Ovary (tissue), 9 donors: Measurements from ENCODE around the gene JADE2. TPM values are rescaled to one million over a fixed set of nuclear protein-coding genes. Genes with fewer than 3 reads are reported as not detected.

ENCODE experiments used
- DNase-seq, 5 donors: peaks; one replicate each; pipeline ENCODE4 v3.0.0-alpha.2; 2019 to 2020
- H3K27ac ChIP-seq, 2 donors: fragments of 200-600 bp; one replicate each; pipeline versions ENCODE4 v1.5.1 to v1.8.0; 2019 to 2022
- H3K27me3 ChIP-seq: fragments of 200-600 bp; one replicate; pipeline ENCODE4 v1.8.0; 2022
- H3K36me3 ChIP-seq: fragments of 200-600 bp; sonication (generic); one replicate; pipeline ENCODE4 v1.5.1; 2019
- H3K4me1 ChIP-seq: one replicate; pipeline ENCODE4 v1.8.1; 2013; ENCODE audit warnings: mild to moderate bottlenecking, moderate library complexity; ENCODE audit not compliant: insufficient read depth
- H3K4me3 ChIP-seq: fragments of 200-600 bp; sonication (generic); one replicate; pipeline ENCODE4 v1.5.1; 2017
- H3K9me3 ChIP-seq, 2 donors: fragments of 200-600 bp in 1 of 2; sonication (generic) in 1 of 2; one replicate each; pipeline versions ENCODE4 v1.5.1 to v1.8.1; 2013 to 2019; ENCODE audit warnings: mild to moderate bottlenecking in 1 of 2, moderate library complexity in 1 of 2
- EP300 ChIP-seq: sonication (generic); formaldehyde crosslinking; IDR thresholded peaks from one replicate; pipeline ENCODE4 v1.6.1; 2017; ENCODE audit warnings: antibody characterized with exemption
- POLR2A ChIP-seq: fragments of 450-650 bp; IDR thresholded peaks from one replicate; pipeline ENCODE4 v1.6.1; 2017; ENCODE audit warnings: antibody characterized with exemption, mild to moderate bottlenecking, moderate library complexity
- WGBS, 3 donors: extraction: QIAGEN DNeasy Blood & Tissue Kit in 1 of 3; methylation state at CpG; one replicate each; pipeline versions ENCODE4 v1.1.5 to v1.1.7; 2013 to 2017; 5-methylcytosine and 5-hydroxymethylcytosine counted together
- intact Hi-C, 4 donors: fragments of 100-400 bp; cut with DNase I; formaldehyde crosslinking; loops; one replicate each; pipeline versions ENCODE4 v1.11.0 to v1.15.1; 2022 to 2023
- polyA plus RNA-seq, 2 donors: library from polyadenylated mRNA; stranded (reverse); fragments of 200-250 nt in 1 of 2; fragments of 350-450 nt in 1 of 2; fragmentation: Illumina TruSeq in 1 of 2; extraction: RNeasy Lipid Tissue Mini Kit (QIAGEN cat#74804) in 1 of 2; gene quantifications; one replicate each; pipeline ENCODE4 v1.2.3, GENCODE V29; 2013 to 2014
- total RNA-seq, 7 donors: library from RNA; depleted of rRNA in 2 of 7; stranded (reverse); fragments of >200 nt in 2 of 7; fragmentation: NEBNext Ultra II Directional in 3 of 7; extraction: Animal tissue kit (Norgen Biotek cat#: 25700) in 3 of 7; gene quantifications; one replicate each; pipeline versions ENCODE4 v1.1.0 to v1.2.4, GENCODE V29; 2016 to 2023
- TF ChIP-seq, protein P1 (sequence below), 3 donors: fragments of 450-650 bp in 2 of 3; fragments of 200-600 bp in 1 of 3; IDR thresholded peaks; one replicate each; pipeline versions ENCODE4 v1.5.1 to v1.8.0; 2016 to 2022; ENCODE audit warnings: antibody characterized with exemption in 3 of 3, mild to moderate bottlenecking in 1 of 3
- donor health status: DM: no; HTN: no; CAD: no; lungs with moderate emphysema.
- donor health status: DM: no; HTN: no; CAD: no.
- donor health status: Bipolar disorder and iron deficiency.
- donor health status: DM: yes; HTN: yes; CAD: no.
- donor health status: DM: no; HTN: no; CAD: no.
- donor health status: DM: yes; HTN: yes; CAD: no.

Gene JADE2
- total and polyA plus RNA-seq, 9 donors: 23.2 to 82.9 (median 66.0) TPM

DNA sequence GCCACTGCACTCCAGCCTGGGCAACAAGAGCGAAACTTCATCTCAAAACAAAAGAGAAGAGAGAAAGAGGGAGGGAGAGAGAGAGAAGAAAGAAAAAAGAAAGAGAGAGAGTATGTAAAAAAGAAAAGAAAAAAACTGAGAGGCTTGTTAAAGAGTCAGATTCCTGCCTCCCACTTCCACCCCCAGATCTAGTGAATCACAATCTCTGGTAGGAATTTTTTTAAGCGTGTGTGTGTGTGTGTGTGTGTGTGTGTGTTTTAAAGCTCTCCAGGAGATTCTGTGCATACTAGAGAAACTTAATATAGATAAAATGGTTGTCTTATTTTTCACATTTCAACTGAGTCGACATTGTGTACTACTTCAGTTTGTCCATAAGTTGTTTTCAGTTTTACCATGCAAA lies 75.1 kb downstream of the JADE2 start:
- no peaks in the 10 kb centered on the region for H3K36me3 ChIP-seq
- TF ChIP-seq POLR2A (no peak), EP300 (no peak)
- TF ChIP-seq, protein P1, sequence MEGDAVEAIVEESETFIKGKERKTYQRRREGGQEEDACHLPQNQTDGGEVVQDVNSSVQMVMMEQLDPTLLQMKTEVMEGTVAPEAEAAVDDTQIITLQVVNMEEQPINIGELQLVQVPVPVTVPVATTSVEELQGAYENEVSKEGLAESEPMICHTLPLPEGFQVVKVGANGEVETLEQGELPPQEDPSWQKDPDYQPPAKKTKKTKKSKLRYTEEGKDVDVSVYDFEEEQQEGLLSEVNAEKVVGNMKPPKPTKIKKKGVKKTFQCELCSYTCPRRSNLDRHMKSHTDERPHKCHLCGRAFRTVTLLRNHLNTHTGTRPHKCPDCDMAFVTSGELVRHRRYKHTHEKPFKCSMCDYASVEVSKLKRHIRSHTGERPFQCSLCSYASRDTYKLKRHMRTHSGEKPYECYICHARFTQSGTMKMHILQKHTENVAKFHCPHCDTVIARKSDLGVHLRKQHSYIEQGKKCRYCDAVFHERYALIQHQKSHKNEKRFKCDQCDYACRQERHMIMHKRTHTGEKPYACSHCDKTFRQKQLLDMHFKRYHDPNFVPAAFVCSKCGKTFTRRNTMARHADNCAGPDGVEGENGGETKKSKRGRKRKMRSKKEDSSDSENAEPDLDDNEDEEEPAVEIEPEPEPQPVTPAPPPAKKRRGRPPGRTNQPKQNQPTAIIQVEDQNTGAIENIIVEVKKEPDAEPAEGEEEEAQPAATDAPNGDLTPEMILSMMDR (IDR thresholded peaks at IDR 0.05): no peak
- 48 to 71% (median 59%) methylated on average over 3 of the region's 3 CpGs for WGBS, 3 donors
- intact Hi-C loops: no loop called here
- no peak for DNase-seq
- H3K9me3 ChIP-seq: no peaks in the 10 kb centered on the region
- H3K27ac ChIP-seq: no peak overlapping the region
- no peak overlapping the region for H3K4me3 ChIP-seq
- H3K4me1 ChIP-seq: no peaks in the 10 kb centered on the region
- no peaks in the 10 kb centered on the region for H3K27me3 ChIP-seq

DNA sequence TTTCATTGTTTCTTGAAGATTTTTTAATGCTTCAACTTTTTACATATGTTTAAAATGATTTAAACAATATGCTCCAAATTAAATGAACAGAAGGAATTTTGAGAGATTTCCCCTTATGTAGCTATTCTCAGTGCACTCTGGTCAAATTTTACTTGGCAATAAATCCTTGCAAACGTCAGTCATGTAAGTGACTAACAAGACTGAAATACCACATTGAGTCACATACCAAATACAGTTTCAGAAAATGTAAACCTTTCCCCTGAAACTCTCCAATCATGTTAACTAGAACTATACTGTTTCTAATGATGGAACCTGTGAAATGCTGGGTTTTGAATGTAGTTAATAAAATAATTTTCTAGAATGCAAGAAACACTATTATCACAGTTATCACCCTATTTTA lies 77.6 kb downstream of the JADE2 start:
- WGBS, 3 donors: 46 to 57% (median 52%) methylated on average over 1 of the region's 1 CpG
- H3K4me1 ChIP-seq: no peaks in the 10 kb centered on the region
- no peak for DNase-seq
- H3K27me3 ChIP-seq: no peaks in the 10 kb centered on the region
- no peak overlapping the region for H3K27ac ChIP-seq
- no peaks in the 10 kb centered on the region for H3K36me3 ChIP-seq
- TF ChIP-seq EP300 (no peak), POLR2A (no peak)
- intact Hi-C loops: no loop called here
- H3K4me3 ChIP-seq: no peak overlapping the region
- no peaks in the 10 kb centered on the region for H3K9me3 ChIP-seq

DNA sequence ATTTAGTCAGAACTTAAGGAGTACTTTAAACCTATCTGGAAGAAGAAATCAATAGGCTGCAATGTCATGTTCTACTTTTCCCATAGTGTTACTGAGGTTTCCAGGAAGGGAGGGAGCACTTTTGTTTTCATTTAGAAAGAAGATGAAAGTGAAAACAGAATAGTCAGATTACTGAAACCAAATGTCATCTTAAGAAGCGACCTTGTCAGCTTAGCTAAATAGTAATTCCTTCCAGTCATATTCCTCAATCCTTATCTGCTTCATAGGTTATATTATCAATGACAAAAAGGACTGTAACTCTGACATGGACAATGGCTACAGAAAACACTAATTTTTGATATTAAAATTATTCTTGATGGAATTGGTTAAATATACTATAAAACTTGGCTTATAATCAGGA lies 79.4 kb downstream of the JADE2 start:
- H3K9me3 ChIP-seq: no peaks in the 10 kb centered on the region
- WGBS, 3 donors: 80 to 90% (median 89%) methylated on average over 1 of the region's 1 CpG
- TF ChIP-seq EP300 (no peak), POLR2A (no peak)
- TF ChIP-seq, protein P1 (IDR thresholded peaks at IDR 0.05): no peak
- H3K27ac ChIP-seq: no peak overlapping the region
- no peak for DNase-seq
- no peaks in the 10 kb centered on the region for H3K4me1 ChIP-seq
- no peak overlapping the region for H3K4me3 ChIP-seq
- H3K27me3 ChIP-seq: no peaks in the 10 kb centered on the region
- intact Hi-C loops: no loop called here
- no peaks in the 10 kb centered on the region for H3K36me3 ChIP-seq

DNA sequence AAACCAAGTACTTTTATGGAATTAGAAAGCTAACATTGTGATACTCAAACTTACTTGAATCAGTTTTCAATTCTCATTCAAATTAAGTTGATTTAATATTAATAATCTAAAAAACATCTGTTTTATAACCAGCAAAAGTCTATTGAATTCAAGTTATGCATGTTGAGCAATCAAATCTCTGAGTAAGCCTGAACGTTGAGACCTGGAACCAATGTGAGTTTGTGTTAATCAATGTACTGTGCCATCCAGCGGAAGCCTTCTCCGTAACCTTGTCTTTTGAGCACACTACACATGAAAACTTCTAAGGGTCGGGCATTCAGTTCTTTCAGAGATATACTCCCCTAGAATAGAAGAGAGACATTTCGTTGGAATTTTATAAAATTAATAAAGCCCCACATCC lies 81.3 kb downstream of the JADE2 start:
- Histone ChIP-seq H3K27ac (no peak overlapping the region), H3K27me3 (no peaks in the 10 kb centered on the region), H3K9me3 (no peaks in the 10 kb centered on the region), H3K4me1 (no peaks in the 10 kb centered on the region), H3K36me3 (no peaks in the 10 kb centered on the region), H3K4me3 (no peak overlapping the region)
- no peak for DNase-seq
- intact Hi-C loops: no loop called here
- no peak for TF ChIP-seq EP300
- TF ChIP-seq POLR2A: no peak
- TF ChIP-seq, protein P1 (IDR thresholded peaks at IDR 0.05): no peak
- 84 to 90% (median 88%) methylated on average over 5 of the region's 5 CpGs for WGBS, 3 donors

DNA sequence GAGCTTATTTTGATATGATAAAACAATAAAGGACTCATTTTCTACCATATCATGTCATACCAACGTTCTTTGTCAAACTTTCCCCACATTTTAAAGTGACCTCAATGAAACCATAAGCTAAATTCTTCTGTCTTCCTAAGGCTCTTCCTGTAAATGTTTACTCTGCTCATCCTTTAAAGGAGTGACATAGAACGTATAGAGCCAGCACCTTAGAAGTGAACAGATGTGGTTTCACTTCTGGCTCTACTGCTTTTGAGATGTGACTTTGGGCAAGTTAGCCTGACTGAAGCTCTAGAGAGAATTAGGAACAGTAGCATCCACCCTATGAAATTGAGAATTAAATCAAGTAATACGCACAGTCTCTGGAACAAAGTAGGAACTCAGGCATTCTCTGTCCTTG lies 83.1 kb downstream of the JADE2 start:
- Histone ChIP-seq H3K4me1 (no peaks in the 10 kb centered on the region), H3K27me3 (no peaks in the 10 kb centered on the region), H3K27ac (no peak overlapping the region), H3K9me3 (no peaks in the 10 kb centered on the region), H3K4me3 (no peak overlapping the region), H3K36me3 (no peaks in the 10 kb centered on the region)
- TF ChIP-seq EP300 (no peak), POLR2A (no peak)
- TF ChIP-seq, protein P1 (IDR thresholded peaks at IDR 0.05): no peak
- 85 to 90% (median 89%) methylated on average over 3 of the region's 3 CpGs for WGBS, 3 donors
- intact Hi-C loops: no loop called here
- DNase-seq: no peak
